Right forelimb (tissue), 1 donor: ENCODE results near the gene RGS14.
"Not testable (repeated sequence)": the region's sequence is repeated elsewhere in the genome, so short reads cannot be mapped to it uniquely, and the experiment has no call there.

Experiments
- DNase-seq: peaks from one replicate; pipeline ENCODE4 v3.0.0-alpha.2; 2018

The RGS14 gene

DNA sequence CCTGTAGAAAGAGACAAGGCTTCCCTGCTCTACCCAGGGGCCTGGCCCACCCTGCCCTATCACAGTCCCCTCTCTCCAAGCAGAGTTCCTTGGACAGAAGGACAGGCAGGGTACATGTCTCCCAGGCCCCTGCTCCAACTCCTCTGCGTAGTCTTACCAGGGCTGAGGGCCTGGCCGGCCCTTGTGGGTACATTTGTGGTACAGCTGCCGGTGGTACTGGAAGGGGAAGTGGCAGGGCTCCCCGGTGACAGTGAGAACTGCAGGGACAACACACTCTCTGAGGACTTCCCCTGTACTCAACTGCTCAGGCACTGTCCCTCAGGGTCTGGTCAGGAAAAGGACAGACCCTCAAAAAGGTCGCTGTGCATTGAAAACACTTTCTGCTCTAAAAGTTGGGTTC, 48.1 kb downstream of the RGS14 start:
- no peak for DNase-seq

DNA sequence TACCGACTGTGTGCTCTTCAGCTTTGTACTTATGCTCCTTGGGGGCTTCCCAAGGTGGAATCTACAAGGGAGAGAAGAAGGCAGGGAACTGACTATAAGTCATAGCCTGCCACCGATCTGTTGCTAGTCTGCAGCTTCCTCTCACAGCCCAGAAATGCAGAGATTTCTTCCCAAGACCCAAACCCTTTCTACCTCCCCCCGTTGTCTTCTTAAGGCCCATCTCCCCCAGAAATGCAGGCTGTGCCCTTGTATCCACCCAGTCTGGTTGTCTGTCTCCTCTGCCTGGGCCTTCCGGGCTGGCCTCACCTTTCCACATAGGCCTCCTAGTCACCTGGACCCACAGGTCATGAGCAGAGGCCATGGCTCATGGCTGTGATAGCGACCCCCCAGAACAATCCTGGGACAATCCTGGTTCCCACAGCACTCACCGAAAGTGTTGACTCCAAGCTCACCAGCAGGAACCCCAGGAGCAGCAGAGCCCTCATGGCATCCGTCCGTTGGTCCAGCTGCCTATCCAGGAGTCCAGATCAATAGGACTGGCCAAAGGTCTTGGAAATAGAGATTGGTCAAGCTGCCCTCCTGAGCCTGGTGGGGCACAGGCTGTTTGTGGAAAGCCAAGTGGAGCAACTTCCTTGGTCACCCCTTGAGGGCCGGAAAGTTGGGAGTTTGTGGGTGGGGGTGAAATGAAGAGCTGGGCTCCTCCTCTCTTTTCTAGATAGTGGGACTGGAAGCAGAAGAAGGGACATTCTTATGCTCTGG, 51.5 kb downstream of the RGS14 start, which contains the start of gene F12:
Gene F12 (minus strand): TSS at position 522 of the 759 bp plus-strand sequence. CDS start 37 bp downstream, at position 485.
- DNase-seq, result no peak

GRCh38 chr5:177410575-177410974, 52.9 kb downstream of the RGS14 start:
- no peak for DNase-seq

DNA sequence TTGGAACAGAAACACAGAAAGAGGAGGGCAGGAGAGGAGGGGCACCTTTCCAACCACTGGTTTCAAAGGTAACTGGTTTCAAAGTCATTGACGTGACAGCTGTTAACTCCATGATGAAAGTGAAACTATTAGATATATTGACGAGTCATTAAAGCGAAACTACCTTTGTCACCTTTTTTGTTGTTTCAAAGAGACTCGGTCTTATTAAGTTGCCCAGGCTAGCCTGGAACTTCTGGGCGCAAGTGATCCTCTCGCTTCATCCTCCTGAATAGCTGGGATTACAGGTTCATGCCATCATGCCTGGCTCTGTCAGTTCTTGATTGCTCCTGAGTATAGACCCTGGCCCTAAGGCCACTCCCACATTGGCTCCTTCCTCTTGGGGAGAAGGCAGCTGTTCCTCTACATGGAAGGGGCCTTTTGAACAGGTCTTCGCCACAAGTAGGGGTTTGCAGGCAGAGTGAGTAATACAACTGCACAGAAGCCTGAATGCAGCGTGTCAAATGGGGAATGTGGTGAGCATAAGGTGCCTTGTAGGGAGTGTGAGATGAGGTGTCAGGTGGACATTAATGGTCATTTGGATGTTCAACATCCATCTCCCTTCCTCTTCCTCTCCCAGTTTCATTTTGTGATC, 55.0 kb downstream of the RGS14 start:
- no peak for DNase-seq

DNA sequence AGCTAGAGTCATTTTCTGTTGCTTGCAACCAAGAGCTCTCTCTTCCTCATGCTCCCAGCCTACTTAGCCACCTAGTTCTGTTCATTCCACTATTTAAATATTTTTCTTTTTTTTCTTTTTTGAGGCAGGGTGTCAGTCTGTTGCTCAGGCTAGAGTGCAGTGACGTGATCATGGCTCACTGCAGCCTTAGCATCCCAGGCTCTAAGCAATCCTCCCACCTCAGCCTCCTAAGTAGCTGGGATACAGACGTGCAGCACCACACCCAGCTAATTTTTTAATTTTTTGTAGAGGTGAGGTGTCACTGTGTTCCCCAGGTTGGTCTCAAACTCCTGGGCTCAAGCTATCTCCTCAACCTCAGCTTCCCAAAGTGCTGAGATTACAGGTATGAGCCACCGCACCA, 56.8 kb downstream of the RGS14 start:
- DNase-seq, result no peak

GRCh38 chr5:177417081-177417480, 59.4 kb downstream of the RGS14 start:
- DNase-seq, result not testable (repeated sequence)

- DNase-seq, result no peak
Measured at GRCh38 chr5:177419046-177419445, 61.3 kb downstream of the RGS14 start.

GRCh38 chr5:177420472-177420871, 62.7 kb downstream of the RGS14 start:
- DNase-seq, result not testable (repeated sequence)

- DNase-seq, result no peak
Measured at GRCh38 chr5:177421062-177421798, 63.5 kb downstream of the RGS14 start.
